Mucosa of descending colon (tissue), 3 donors: Measurements from ENCODE around the gene DCAF11. TPM values are rescaled to one million over a fixed set of nuclear protein-coding genes. Genes with fewer than 3 reads are reported as not detected.

Source experiments
- ATAC-seq: fragments of 200-7000 bp; cut with Tn5 transposase; one replicate; pipeline ENCODE4 v1.9.1; 2020; ENCODE audit warnings: mild to moderate bottlenecking, moderate library complexity
- DNase-seq, 3 donors: peaks; one replicate each; pipeline ENCODE4 v3.0.0-alpha.2; 2020
- H3K36me3 ChIP-seq: fragments of 200-600 bp; one replicate; pipeline ENCODE4 v1.8.0; 2021; ENCODE audit warnings: low read depth, mild to moderate bottlenecking
- H3K4me1 ChIP-seq: fragments of 200-600 bp; one replicate; pipeline ENCODE4 v1.8.0; 2021; ENCODE audit warnings: low read depth, mild to moderate bottlenecking
- H3K4me3 ChIP-seq: fragments of 200-600 bp; one replicate; pipeline ENCODE4 v1.8.0; 2021; ENCODE audit warnings: mild to moderate bottlenecking
- H3K9me3 ChIP-seq: fragments of 200-600 bp; one replicate; pipeline ENCODE4 v1.8.0; 2021; ENCODE audit warnings: mild to moderate bottlenecking
- CTCF ChIP-seq: fragments of 200-600 bp; IDR thresholded peaks from one replicate; pipeline ENCODE4 v1.8.0; 2022; ENCODE audit warnings: antibody characterized with exemption, mild to moderate bottlenecking
- intact Hi-C, 2 donors: fragments of 100-400 bp; cut with DNase I in 1 of 2; cut with micrococcal nuclease in 1 of 2; formaldehyde crosslinking; loops; one replicate each; pipeline versions ENCODE4 v1.11.0 to v1.11.1; 2022; cut with DNase I, micrococcal nuclease
- total RNA-seq, 3 donors: library from RNA; stranded (reverse); fragmentation: NEBNext Ultra II Directional in 2 of 3; extraction: Animal tissue kit (Norgen Biotek cat#: 25700) in 2 of 3; gene quantifications; one replicate each; pipeline versions ENCODE4 v1.2.1 to v1.2.4, GENCODE V29; 2021 to 2023
- donor health status: DM: no; HTN: no; CAD: no; lungs with moderate emphysema.
- donor health status: DM: no; HTN: no; CAD: no.
- donor health status: DM: no; HTN: yes; CAD: no.

The DCAF11 gene
- total RNA-seq, 3 donors from 2014 or later = 65.8 to 101 (median 84.9) TPM

GRCh38 chr14:24150567-24150966 is 36.0 kb downstream of the DCAF11 start:
- DNase-seq (no peak), ATAC-seq (no peak)
- Histone ChIP-seq H3K36me3 (peaks cover 3% of the 10 kb centered on the region), H3K4me3 (no peak overlapping the region), H3K4me1 (peaks cover 16% of the 10 kb centered on the region), H3K9me3 (no peaks in the 10 kb centered on the region)
- intact Hi-C loops = no loop called here
- TF ChIP-seq CTCF = no peak

- H3K4me1 ChIP-seq = peaks cover 12% of the 10 kb centered on the region
- intact Hi-C loops = no loop called here
- DNase-seq (no peak), ATAC-seq (no peak)
- no peak for TF ChIP-seq CTCF
- peaks cover 3% of the 10 kb centered on the region for H3K36me3 ChIP-seq
- H3K4me3 ChIP-seq = no peak overlapping the region
- no peaks in the 10 kb centered on the region for H3K9me3 ChIP-seq
Observed at GRCh38 chr14:24150993-24151392, 36.4 kb downstream of the DCAF11 start.

GRCh38 chr14:24151404-24152080 is 37.0 kb downstream of the DCAF11 start:
- H3K9me3 ChIP-seq = no peaks in the 10 kb centered on the region
- DNase-seq (no peak), ATAC-seq (no peak)
- H3K4me3 ChIP-seq = no peak overlapping the region
- TF ChIP-seq CTCF = no peak
- peaks cover 10% of the 10 kb centered on the region for H3K4me1 ChIP-seq
- intact Hi-C loops = no loop called here
- peaks cover 3% of the 10 kb centered on the region for H3K36me3 ChIP-seq

GRCh38 chr14:24155100-24155499 is 40.5 kb downstream of the DCAF11 start:
- no peak for TF ChIP-seq CTCF
- Histone ChIP-seq H3K9me3 (no peaks in the 10 kb centered on the region), H3K4me1 (no peaks in the 10 kb centered on the region), H3K36me3 (peaks cover 3% of the 10 kb centered on the region), H3K4me3 (no peak overlapping the region)
- ATAC-seq = no peak
- DNase-seq = no peak
- intact Hi-C loops = no loop called here

- H3K36me3 ChIP-seq = peaks cover 3% of the 10 kb centered on the region
- ATAC-seq (no peak), DNase-seq (no peak)
- H3K9me3 ChIP-seq = no peaks in the 10 kb centered on the region
- no peak for TF ChIP-seq CTCF
- H3K4me3 ChIP-seq = no peak overlapping the region
- peaks cover 10% of the 10 kb centered on the region for H3K4me1 ChIP-seq
- intact Hi-C loops = no loop called here
Observed at GRCh38 chr14:24156840-24157239, 42.3 kb downstream of the DCAF11 start.

GRCh38 chr14:24157331-24157730 is 42.8 kb downstream of the DCAF11 start:
- H3K36me3 ChIP-seq = peaks cover 3% of the 10 kb centered on the region
- no peaks in the 10 kb centered on the region for H3K9me3 ChIP-seq
- peaks cover 15% of the 10 kb centered on the region for H3K4me1 ChIP-seq
- intact Hi-C loops = no loop called here
- no peak overlapping the region for H3K4me3 ChIP-seq
- ATAC-seq = no peak
- no peak for TF ChIP-seq CTCF
- no peak for DNase-seq
